ENCODE results near the gene SPIN1.

GRCh38 chr9:88421348-88421747, 33.1 kb downstream of the SPIN1 start:
- no peak for TF ChIP-seq SP1 (CRISPR knock-in tag; conservative IDR thresholded peaks at IDR 0.05)
- no peak for TF ChIP-seq JUN (CRISPR knock-in tag; IDR thresholded peaks at IDR 0.05)
- TF ChIP-seq CTCF (IDR thresholded peaks at IDR 0.05), result no peak
- no peak for TF ChIP-seq MLX (CRISPR knock-in tag; IDR thresholded peaks at IDR 0.05)
- no peak for TF ChIP-seq USF1 (CRISPR knock-in tag; IDR thresholded peaks at IDR 0.05)
- no peak for TF ChIP-seq USF2 (CRISPR knock-in tag; IDR thresholded peaks at IDR 0.05)
- TF ChIP-seq NFYB (CRISPR knock-in tag; conservative IDR thresholded peaks at IDR 0.05; ENCODE audit: low read depth), result no peak
- TF ChIP-seq ATF3 (CRISPR knock-in tag; conservative IDR thresholded peaks at IDR 0.05), result no peak
- TF ChIP-seq ELF4 (CRISPR knock-in tag; IDR thresholded peaks at IDR 0.05; ENCODE audit: low read depth), result no peak
- TF ChIP-seq PRRX2 (CRISPR knock-in tag; IDR thresholded peaks at IDR 0.05), result no peak

Measured in WTC11 (cell line).